Kidney (tissue), 14 donors: Measurements from ENCODE around the gene PEAK1. TPM values are rescaled to one million over a fixed set of nuclear protein-coding genes. Genes with fewer than 3 reads are reported as not detected.

ENCODE experiments used
- DNase-seq, 5 donors: peaks; one replicate each; pipeline ENCODE4 v3.0.0-alpha.2; 2013 to 2020
- FAIRE-seq: peaks from 2 replicates; lab custom pipeline; 2012; peaks lifted over from hg19 to GRCh38; lab: Jason Lieb, UNC
- H3K27ac ChIP-seq, 2 donors: one replicate each; pipeline ENCODE4 v1.7.0; 2013; ENCODE audit warnings: low read depth in 2 of 2, low read length in 2 of 2, inconsistent platforms in 1 of 2
- H3K27me3 ChIP-seq: one replicate; pipeline ENCODE4 v1.7.1; 2013; ENCODE audit warnings: low read length, inconsistent platforms; ENCODE audit not compliant: control insufficient read depth, insufficient read depth
- H3K36me3 ChIP-seq, 3 donors: one replicate each; pipeline versions ENCODE4 v1.7.0 to v1.7.1; 2013; ENCODE audit warnings: low read length in 3 of 3, control low read depth in 1 of 3, inconsistent platforms in 1 of 3; ENCODE audit not compliant: insufficient read depth in 3 of 3, control insufficient read depth in 2 of 3
- H3K4me1 ChIP-seq, 3 donors: one replicate each; pipeline versions ENCODE4 v1.7.0 to v1.7.1; 2013; ENCODE audit warnings: low read length in 3 of 3, inconsistent platforms in 1 of 3, low read depth in 1 of 3; ENCODE audit not compliant: control insufficient read depth in 2 of 3, insufficient read depth in 2 of 3
- H3K4me3 ChIP-seq, 3 donors: one replicate each; pipeline versions ENCODE4 v1.7.0 to v1.8.1; 2013; ENCODE audit warnings: low read length in 3 of 3, control low read depth in 1 of 3, inconsistent platforms in 1 of 3
- H3K9ac ChIP-seq, 3 donors: one replicate each; pipeline versions ENCODE4 v1.7.0 to v1.7.1; 2013; ENCODE audit warnings: low read length in 3 of 3, control low read depth in 1 of 3, inconsistent platforms in 1 of 3
- H3K9me3 ChIP-seq, 3 donors: one replicate each; pipeline versions ENCODE4 v1.7.0 to v1.7.1; 2013; ENCODE audit warnings: low read length in 3 of 3, control low read depth in 1 of 3, inconsistent platforms in 1 of 3; ENCODE audit not compliant: control insufficient read depth in 2 of 3, insufficient read depth in 1 of 3
- intact Hi-C: fragments of 100-400 bp; cut with DNase I; formaldehyde crosslinking; loops from one replicate; pipeline ENCODE4 v1.11.1; 2022
- polyA plus RNA-seq: library from polyadenylated mRNA; stranded (reverse); fragments of 350-450 nt; fragmentation: Illumina TruSeq; extraction: RNeasy Lipid Tissue Mini Kit (QIAGEN cat#74804); gene quantifications from one replicate; pipeline ENCODE4 v1.2.3, GENCODE V29; 2014; ENCODE audit warnings: low read depth, low replicate concordance; ENCODE audit not compliant: insufficient read depth
- total RNA-seq: library from RNA; stranded (reverse); fragmentation: NEBNext Ultra II Directional; extraction: Animal tissue kit (Norgen Biotek cat#: 25700); gene quantifications from one replicate; pipeline ENCODE4 v1.2.1, GENCODE V29; 2021
- TF ChIP-seq, protein P1 (sequence below): IDR thresholded peaks from 3 replicates; pipeline ENCODE4 v1.5.1; 2012; ENCODE audit warnings: mild to moderate bottlenecking, moderate library complexity, borderline replicate concordance; ENCODE audit not compliant: insufficient read depth; ENCODE audit errors: extremely low read depth
- donor health status: control.
- donor health status: control.
- donor health status: control.
- donor health status: control.
- donor health status: control.
- donor health status: DM: yes; HTN: yes; CAD: no.
- donor health status: Normal renal cell carcinoma (clear cell type).

The PEAK1 gene
- total and polyA plus RNA-seq, 2 donors from 2014 or later = 2.9 to 50.3 TPM

DNA sequence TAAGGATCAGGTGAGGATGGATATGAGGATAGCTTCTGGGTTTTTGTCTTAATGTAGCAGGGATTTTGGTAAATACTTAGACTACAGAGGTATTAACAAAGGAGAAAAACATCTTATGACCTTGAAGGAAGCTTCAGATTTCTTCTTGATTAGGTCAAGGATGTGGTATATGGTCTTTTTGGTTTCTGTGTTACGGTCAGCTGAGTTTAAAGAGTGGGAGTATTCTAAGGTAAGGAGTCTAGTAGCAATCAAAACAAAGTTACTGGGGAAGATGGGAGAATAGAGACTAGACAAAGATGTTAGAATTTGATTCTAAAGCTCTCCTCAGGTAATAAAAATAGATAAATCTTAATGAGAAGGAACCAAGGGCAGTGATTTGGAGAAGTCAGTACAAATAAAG, 7.0 kb upstream of the PEAK1 start:
- H3K36me3 ChIP-seq = no peaks in the 10 kb centered on the region
- TF ChIP-seq, protein P1, sequence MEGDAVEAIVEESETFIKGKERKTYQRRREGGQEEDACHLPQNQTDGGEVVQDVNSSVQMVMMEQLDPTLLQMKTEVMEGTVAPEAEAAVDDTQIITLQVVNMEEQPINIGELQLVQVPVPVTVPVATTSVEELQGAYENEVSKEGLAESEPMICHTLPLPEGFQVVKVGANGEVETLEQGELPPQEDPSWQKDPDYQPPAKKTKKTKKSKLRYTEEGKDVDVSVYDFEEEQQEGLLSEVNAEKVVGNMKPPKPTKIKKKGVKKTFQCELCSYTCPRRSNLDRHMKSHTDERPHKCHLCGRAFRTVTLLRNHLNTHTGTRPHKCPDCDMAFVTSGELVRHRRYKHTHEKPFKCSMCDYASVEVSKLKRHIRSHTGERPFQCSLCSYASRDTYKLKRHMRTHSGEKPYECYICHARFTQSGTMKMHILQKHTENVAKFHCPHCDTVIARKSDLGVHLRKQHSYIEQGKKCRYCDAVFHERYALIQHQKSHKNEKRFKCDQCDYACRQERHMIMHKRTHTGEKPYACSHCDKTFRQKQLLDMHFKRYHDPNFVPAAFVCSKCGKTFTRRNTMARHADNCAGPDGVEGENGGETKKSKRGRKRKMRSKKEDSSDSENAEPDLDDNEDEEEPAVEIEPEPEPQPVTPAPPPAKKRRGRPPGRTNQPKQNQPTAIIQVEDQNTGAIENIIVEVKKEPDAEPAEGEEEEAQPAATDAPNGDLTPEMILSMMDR = no peak
- H3K4me1 ChIP-seq = peaks cover 0 to 5% (median 0%) of the 10 kb centered on the region in 3 donors
- H3K4me3 ChIP-seq = no peak overlapping the region
- DNase-seq = peak in 2 of 5 donors; percentile 40 to 46
- H3K27ac ChIP-seq = no peak overlapping the region
- no peak overlapping the region for H3K9ac ChIP-seq
- intact Hi-C loops = no loop called here
- H3K9me3 ChIP-seq = no peaks in the 10 kb centered on the region
- H3K27me3 ChIP-seq = no peaks in the 10 kb centered on the region
- no peak for FAIRE-seq

DNA sequence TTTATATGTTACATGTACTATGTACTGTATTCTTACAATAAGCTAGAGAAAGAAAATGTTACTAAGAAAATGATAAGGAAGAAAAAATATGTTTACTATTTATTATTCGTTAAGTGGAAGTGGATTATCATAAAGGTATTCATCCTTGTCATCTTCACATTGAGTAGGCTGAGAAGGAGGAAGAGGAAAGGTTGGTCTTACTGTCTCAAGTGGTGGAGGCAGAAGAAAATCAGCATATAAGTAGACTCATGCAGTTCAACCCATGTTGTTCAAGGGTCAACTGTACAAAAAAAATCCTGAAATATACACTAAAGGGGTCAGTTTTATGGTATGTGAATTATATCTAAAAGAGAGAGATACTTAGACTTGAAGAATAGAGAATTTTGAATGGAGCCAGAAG, 6.5 kb upstream of the PEAK1 start:
- Histone ChIP-seq H3K4me1 (peaks cover 0 to 5% (median 0%) of the 10 kb centered on the region in 3 donors), H3K36me3 (no peaks in the 10 kb centered on the region), H3K9me3 (no peaks in the 10 kb centered on the region), H3K27me3 (no peaks in the 10 kb centered on the region), H3K9ac (no peak overlapping the region), H3K27ac (no peak overlapping the region), H3K4me3 (no peak overlapping the region)
- FAIRE-seq (no peak), DNase-seq (no peak)
- TF ChIP-seq, protein P1 = no peak
- intact Hi-C loops = no loop called here

DNA sequence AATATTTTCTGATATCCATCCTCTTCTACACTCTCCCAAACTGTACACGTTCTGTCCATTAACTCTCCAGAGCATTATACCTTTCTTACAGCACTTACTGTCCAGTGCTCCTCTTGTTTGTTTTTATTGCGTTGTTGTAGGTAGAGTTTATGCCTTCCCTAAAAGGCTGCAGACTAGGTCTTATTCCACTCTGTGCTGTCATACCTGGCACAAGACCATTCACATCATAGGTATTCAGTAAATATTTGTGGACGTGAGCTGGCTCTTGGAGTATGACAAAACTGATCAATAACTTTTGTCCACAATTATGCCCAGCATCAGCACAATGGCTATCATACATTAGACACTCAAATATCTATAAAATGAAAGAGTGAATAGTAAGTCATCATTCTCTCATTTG, 5.2 kb upstream of the PEAK1 start:
- FAIRE-seq = no peak
- H3K4me1 ChIP-seq = peaks cover 0 to 5% (median 0%) of the 10 kb centered on the region in 3 donors

More for the DNA sequence above, 5.2 kb upstream of the PEAK1 start:
- no peak overlapping the region for H3K4me3 ChIP-seq
- intact Hi-C loops = no loop called here
- DNase-seq = no peak
- no peaks in the 10 kb centered on the region for H3K36me3 ChIP-seq
- H3K27ac ChIP-seq = no peak overlapping the region
- H3K9ac ChIP-seq = no peak overlapping the region
- no peaks in the 10 kb centered on the region for H3K9me3 ChIP-seq
- TF ChIP-seq, protein P1 = no peak
- H3K27me3 ChIP-seq = no peaks in the 10 kb centered on the region
